ENCODE data around the gene DCAF4. TPM values are rescaled to one million over a fixed set of nuclear protein-coding genes. Genes with fewer than 3 reads are reported as not detected.

Gene DCAF4
- polyA plus RNA-seq, 1 of the 3 experiments (the other 2 are of a cell fraction) = 17.9 TPM

DNA sequence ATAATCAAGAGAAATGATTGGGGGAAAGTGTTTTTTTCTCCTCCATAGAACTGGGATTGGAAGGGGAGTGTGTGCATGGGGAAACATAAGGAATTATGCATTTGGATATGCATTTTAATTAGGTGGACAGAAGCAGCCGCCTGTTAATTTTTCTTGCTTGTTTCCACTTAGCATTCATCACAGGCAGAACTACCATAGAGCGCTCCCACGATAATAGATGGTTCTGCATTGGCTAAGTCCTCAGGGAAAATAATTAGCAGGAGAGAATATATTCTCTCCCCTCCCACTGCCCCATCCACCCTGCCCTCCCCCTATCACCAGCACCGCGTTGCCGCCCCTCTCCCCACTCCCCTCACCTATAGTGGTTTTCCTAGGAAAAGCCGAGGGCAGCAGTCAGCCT lies 43.8 kb upstream of the DCAF4 start:
- CTCF ChIA-PET = interaction anchor here (1.0 to 2.3 kb wide), 3 partner anchors 11 to 50 kb away, joined by 3 to 7 read pairs (median 5); partner anchors contain the start of gene DPF3
- no peak for TF ChIP-seq TAF1 (IDR thresholded peaks at IDR 0.05; ENCODE audit: borderline replicate concordance, low read depth, low read length)
- no peak for TF ChIP-seq NRF1 (IDR thresholded peaks at IDR 0.05; ENCODE audit: low read depth, low read length)
- H3K4me1 ChIP-seq (ENCODE audit: control insufficient read depth in 1 of 2, insufficient read depth in 2 of 2, low read depth in 1 of 2, low read length in 1 of 2) = no peaks in the 10 kb centered on the region; a peak in 2 of 4 replicates

DNA sequence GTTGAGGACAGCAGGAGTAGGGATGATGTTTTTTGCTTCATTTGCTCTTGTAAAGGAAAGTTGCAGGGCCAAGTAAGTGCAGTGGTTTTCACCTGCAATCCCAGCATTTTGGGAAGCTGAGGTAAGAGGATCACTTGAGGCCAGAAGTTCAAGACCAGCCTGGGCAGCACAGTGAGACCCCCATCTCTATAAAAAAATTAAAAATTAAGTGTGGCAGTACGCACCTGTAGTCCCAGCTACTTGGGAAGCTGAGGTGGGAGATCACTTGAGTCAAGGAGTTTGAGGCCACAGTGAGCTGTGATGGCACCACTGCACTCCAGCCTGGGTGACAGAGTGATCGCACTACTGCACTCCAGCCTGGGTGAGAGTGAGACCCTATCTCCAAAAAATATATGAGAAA lies 43.2 kb upstream of the DCAF4 start:
- Histone ChIP-seq H3K9me3 (no peaks in the 10 kb centered on the region), H2AFZ (ENCODE audit: low read depth) (no peak overlapping the region), H3K4me3 (ENCODE audit: low read depth in 2 of 2, low read length in 1 of 2) (no peak overlapping the region), H3K79me2 (ENCODE audit: insufficient read depth) (no peaks in the 10 kb centered on the region), H3K36me3 (replicated peaks in 1 of 2; ENCODE audit: control insufficient read depth in 1 of 2, insufficient read depth in 2 of 2, low read length in 1 of 2) (no peaks in the 10 kb centered on the region), H3K4me1 (ENCODE audit: control insufficient read depth in 1 of 2, insufficient read depth in 2 of 2, low read depth in 1 of 2, low read length in 1 of 2) (no peaks in the 10 kb centered on the region; a peak in 2 of 4 replicates), H3K4me2 (no peak overlapping the region), H3K27ac (ENCODE audit: low read depth in 2 of 2, low read length in 1 of 2) (no peak overlapping the region), H3F3A (replicated peaks; ENCODE audit: insufficient read depth) (no peaks in the 10 kb centered on the region), H3K9me2 (no peaks in the 10 kb centered on the region), H4K20me1 (ENCODE audit: insufficient read depth) (no peaks in the 10 kb centered on the region), H3K9ac (no peak overlapping the region), H3K27me3 (ENCODE audit: insufficient read depth) (no peaks in the 10 kb centered on the region)
- CTCF ChIA-PET = interaction anchor here (1.0 to 2.3 kb wide), 3 partner anchors 9 to 49 kb away, joined by 3 to 5 read pairs (median 4); partner anchors contain the start of gene DPF3
- TF ChIP-seq MXI1 (IDR thresholded peaks at IDR 0.05; ENCODE audit: low read depth, low read length) = no peak
- no peak for TF ChIP-seq JUND (IDR thresholded peaks at IDR 0.05)
- no peak for TF ChIP-seq TAF1 (IDR thresholded peaks at IDR 0.05; ENCODE audit: borderline replicate concordance, low read depth, low read length)
- no peak for TF ChIP-seq USF2 (IDR thresholded peaks at IDR 0.05; ENCODE audit: borderline replicate concordance, low read depth, low read length)
- no peak for TF ChIP-seq MEF2A (IDR thresholded peaks at IDR 0.05; ENCODE audit: borderline replicate concordance, low read depth)
- TF ChIP-seq EZH2phosphoT487 (IDR thresholded peaks at IDR 0.05; ENCODE audit: borderline replicate concordance, low read depth) = no peak
- TF ChIP-seq, protein P1, sequence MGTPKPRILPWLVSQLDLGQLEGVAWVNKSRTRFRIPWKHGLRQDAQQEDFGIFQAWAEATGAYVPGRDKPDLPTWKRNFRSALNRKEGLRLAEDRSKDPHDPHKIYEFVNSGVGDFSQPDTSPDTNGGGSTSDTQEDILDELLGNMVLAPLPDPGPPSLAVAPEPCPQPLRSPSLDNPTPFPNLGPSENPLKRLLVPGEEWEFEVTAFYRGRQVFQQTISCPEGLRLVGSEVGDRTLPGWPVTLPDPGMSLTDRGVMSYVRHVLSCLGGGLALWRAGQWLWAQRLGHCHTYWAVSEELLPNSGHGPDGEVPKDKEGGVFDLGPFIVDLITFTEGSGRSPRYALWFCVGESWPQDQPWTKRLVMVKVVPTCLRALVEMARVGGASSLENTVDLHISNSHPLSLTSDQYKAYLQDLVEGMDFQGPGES (IDR thresholded peaks at IDR 0.05; ENCODE audit: low read depth, low read length) = no peak
- TF ChIP-seq FOXM1 (IDR thresholded peaks at IDR 0.05; ENCODE audit: low read depth) = no peak
- 68% methylated on average over 2 of the region's 2 CpGs for WGBS (ENCODE audit: low lambda C conversion rate)
- DNase-seq = no peak
- POLR2A ChIA-PET = no interaction called here

More for the DNA sequence above, 43.8 kb upstream of the DCAF4 start:
- DNase-seq = no peak
- no peak overlapping the region for H3K27ac ChIP-seq (ENCODE audit: low read depth in 2 of 2, low read length in 1 of 2)
- H3K4me3 ChIP-seq (ENCODE audit: low read depth in 2 of 2, low read length in 1 of 2) = no peak overlapping the region
- WGBS (ENCODE audit: low lambda C conversion rate) = 85% methylated on average over 7 of the region's 7 CpGs
- no peaks in the 10 kb centered on the region for H4K20me1 ChIP-seq (ENCODE audit: insufficient read depth)
- H3K79me2 ChIP-seq (ENCODE audit: insufficient read depth) = no peaks in the 10 kb centered on the region
- H3K9me2 ChIP-seq = no peaks in the 10 kb centered on the region
- no peak overlapping the region for H2AFZ ChIP-seq (ENCODE audit: low read depth)
- H3F3A ChIP-seq (replicated peaks; ENCODE audit: insufficient read depth) = no peaks in the 10 kb centered on the region
- H3K9ac ChIP-seq = no peak overlapping the region
- H3K27me3 ChIP-seq (ENCODE audit: insufficient read depth) = no peaks in the 10 kb centered on the region
- H3K9me3 ChIP-seq = no peaks in the 10 kb centered on the region
- POLR2A ChIA-PET = no interaction called here
- H3K36me3 ChIP-seq (replicated peaks in 1 of 2; ENCODE audit: control insufficient read depth in 1 of 2, insufficient read depth in 2 of 2, low read length in 1 of 2) = no peaks in the 10 kb centered on the region
- H3K4me2 ChIP-seq = no peak overlapping the region

DNA sequence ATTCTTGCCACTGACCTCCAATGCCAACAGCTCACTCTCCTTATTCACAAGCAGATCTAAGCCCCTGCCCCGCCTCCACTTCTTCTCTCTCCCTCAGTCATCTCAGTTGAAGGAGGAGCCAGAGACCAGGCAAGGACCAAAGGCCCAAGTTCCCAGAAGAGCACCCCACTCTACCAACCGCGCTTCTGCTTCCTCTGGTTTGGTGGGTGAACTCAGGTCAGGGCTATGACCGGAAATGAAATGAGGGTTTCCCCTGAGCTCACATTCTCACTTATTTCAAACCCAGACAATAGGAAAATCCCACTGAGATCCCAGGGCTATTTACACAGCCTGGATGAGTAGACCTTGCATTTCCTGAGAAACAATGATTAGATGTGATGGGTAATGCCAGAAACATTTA lies 42.3 kb upstream of the DCAF4 start:
- H4K20me1 ChIP-seq (ENCODE audit: insufficient read depth) = no peaks in the 10 kb centered on the region
- H2AFZ ChIP-seq (ENCODE audit: low read depth) = no peak overlapping the region
- no peaks in the 10 kb centered on the region; a peak in 2 of 4 replicates for H3K4me1 ChIP-seq (ENCODE audit: control insufficient read depth in 1 of 2, insufficient read depth in 2 of 2, low read depth in 1 of 2, low read length in 1 of 2)
- no peaks in the 10 kb centered on the region for H3K27me3 ChIP-seq (ENCODE audit: insufficient read depth)
- WGBS (ENCODE audit: low lambda C conversion rate) = 78% methylated on average over 4 of the region's 4 CpGs
- H3K36me3 ChIP-seq (replicated peaks in 1 of 2; ENCODE audit: control insufficient read depth in 1 of 2, insufficient read depth in 2 of 2, low read length in 1 of 2) = no peaks in the 10 kb centered on the region
- no peak overlapping the region for H3K27ac ChIP-seq (ENCODE audit: low read depth in 2 of 2, low read length in 1 of 2)
- H3K4me2 ChIP-seq = no peak overlapping the region
- no peaks in the 10 kb centered on the region for H3K9me3 ChIP-seq
- H3K9ac ChIP-seq = no peak overlapping the region
- H3F3A ChIP-seq (replicated peaks; ENCODE audit: insufficient read depth) = no peaks in the 10 kb centered on the region
- no peak for DNase-seq
- ChIA-PET POLR2A (no interaction called here), CTCF (interaction anchor here (1.0 to 2.3 kb wide), 3 partner anchors 8 to 364 kb away, joined by 3 to 5 read pairs (median 4); partner anchors contain the start of gene DPF3)
- H3K9me2 ChIP-seq = no peaks in the 10 kb centered on the region
- no peak overlapping the region for H3K4me3 ChIP-seq (ENCODE audit: low read depth in 2 of 2, low read length in 1 of 2)
- H3K79me2 ChIP-seq (ENCODE audit: insufficient read depth) = no peaks in the 10 kb centered on the region
- TF ChIP-seq ZBTB33 (IDR thresholded peaks at IDR 0.05; ENCODE audit: borderline replicate concordance, low read depth) (no peak), USF2 (IDR thresholded peaks at IDR 0.05; ENCODE audit: borderline replicate concordance, low read depth, low read length) (no peak), RFX5 (IDR thresholded peaks at IDR 0.05; ENCODE audit: low read length) (no peak), POLR2AphosphoS5 (IDR thresholded peaks at IDR 0.05; ENCODE audit: low read depth, low read length) (no peak), CHD2 (IDR thresholded peaks at IDR 0.05; ENCODE audit: low read length, partially characterized antibody) (no peak), SMC3 (IDR thresholded peaks at IDR 0.05; ENCODE audit: low read depth, low read length) (no peak), FOXM1 (IDR thresholded peaks at IDR 0.05; ENCODE audit: low read depth) (no peak), NFIC (IDR thresholded peaks at IDR 0.05; ENCODE audit: borderline replicate concordance) (no peak)
- TF ChIP-seq, protein P1 (IDR thresholded peaks at IDR 0.05; ENCODE audit: low read depth, low read length) = no peak
